ENCODE measurements around the gene ZSWIM6.

ZSWIM6 gene

DNA sequence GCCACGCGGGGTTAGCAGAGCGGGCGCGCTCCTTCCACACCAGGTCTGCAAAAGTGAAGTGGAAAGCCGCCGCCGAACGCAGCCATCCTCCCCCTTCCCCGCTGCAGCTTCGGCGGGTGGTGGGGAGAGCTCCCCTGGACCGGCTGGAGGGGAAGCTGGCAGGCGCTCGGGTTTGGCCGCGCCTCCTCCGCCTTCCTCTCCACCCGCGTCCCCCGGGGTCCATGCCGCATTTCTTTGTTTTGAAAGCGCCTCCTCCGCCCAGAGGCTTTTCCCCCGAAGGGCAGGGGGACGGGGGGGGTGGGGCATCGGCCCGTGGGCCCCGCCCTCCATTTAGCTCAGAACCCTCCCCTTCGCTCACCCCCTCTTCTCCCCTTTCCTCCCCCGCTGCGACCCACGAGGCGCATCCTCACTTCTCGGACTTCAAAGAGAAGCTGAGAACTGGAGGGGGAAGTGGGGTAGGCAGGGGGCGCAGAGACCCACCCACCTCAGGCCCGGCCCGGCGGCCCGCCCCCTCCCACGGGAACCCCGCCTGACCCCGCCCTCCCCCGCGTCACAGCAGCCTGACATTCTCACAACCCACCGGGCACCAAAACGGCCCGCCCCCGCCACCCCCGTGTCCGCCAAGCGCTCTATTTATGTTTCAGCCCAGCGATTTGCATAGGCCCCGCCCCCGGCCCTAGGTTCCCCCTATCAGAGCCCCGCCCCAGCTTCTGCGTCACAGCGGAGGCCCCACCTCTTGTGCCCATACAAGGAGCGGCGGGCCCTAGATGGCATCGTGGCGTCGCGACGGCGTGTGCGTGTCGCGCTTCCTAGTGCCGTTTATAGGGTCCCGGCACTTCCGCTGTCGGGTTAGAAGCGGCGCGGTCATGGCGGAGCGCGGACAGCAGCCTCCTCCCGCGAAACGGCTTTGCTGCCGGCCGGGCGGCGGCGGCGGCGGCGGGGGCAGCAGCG lies at the start of gene ZSWIM6:
TSS of gene ZSWIM6 (plus strand) at position 852 of the 951 bp plus-strand sequence. CDS start at position 867, 15 bp downstream.
- DNase-seq (peak; percentile 98), ATAC-seq (peak; percentile 87)

- ATAC-seq, result no peak
These were observed 48.6 kb upstream of the ZSWIM6 start for GRCh38 chr5:61283471-61283870.

GRCh38 chr5:61285531-61285930 lies 46.5 kb upstream of the ZSWIM6 start:
- no peak for DNase-seq
- ATAC-seq, result no peak

More at GRCh38 chr5:61283471-61283870, 48.6 kb upstream of the ZSWIM6 start:
- no peak for DNase-seq

GRCh38 chr5:61286446-61287132 lies 45.5 kb upstream of the ZSWIM6 start:
- DNase-seq (no peak), ATAC-seq (no peak)

- DNase-seq (no peak), ATAC-seq (no peak)
These were observed 44.6 kb upstream of the ZSWIM6 start for GRCh38 chr5:61287474-61287873.

- ATAC-seq (peak; percentile 26), DNase-seq (no peak)
These were observed 42.8 kb upstream of the ZSWIM6 start for GRCh38 chr5:61289241-61289640.

DNA sequence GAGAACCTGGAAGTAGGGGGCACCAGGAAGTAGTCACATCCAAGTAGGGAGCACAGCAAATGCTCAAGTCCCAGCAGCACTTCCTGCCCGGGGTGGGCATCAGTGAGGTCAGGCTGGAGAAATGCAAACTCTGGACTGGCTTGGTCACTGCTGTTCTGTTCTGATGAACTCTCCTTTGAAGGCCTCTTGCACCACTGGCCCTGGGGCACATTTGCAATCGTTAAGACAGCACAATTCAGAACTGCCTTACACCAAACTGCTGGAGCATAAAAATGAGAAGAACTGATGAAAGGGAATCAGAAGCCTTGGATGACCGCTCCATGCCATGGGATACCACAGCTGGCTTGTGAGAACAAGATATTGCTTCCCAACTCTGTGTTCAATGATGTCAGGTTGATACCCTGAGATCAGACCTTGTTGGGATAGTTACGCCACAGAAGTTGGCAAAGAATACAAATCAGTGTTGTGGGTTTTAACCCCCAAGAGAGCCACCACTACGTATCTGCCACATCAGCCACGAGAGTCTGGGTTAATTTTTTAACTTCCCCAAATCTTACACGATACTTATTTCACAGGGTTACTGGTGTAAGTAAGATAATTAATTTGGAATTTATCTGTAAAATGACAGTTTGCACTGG lies 42.3 kb upstream of the ZSWIM6 start:
- no peak for DNase-seq
- ATAC-seq, result no peak

- DNase-seq (no peak), ATAC-seq (no peak)
These were observed 41.3 kb upstream of the ZSWIM6 start for GRCh38 chr5:61290791-61291210.

GRCh38 chr5:61292062-61292657 lies 39.9 kb upstream of the ZSWIM6 start:
- no peak for ATAC-seq
- no peak for DNase-seq

DNA sequence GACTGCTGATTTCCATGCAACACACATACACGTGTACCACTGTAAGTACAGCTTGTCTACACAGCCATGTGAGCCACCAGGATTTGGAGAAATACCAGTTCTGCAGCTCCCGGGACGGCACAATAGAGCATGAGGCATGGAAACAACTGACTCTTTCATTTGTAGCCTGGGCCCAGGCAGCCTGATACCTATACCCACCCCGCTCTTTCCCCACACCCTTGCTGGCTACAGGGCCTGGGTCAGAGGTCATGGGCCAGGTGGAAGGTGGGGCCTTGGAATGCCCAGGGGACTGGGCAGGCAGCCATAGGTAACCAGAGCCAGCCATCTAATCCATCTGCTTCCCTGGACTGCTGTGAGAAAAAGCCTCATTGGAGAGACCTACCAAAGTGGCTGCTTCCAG lies 39.0 kb upstream of the ZSWIM6 start:
- no peak for ATAC-seq
- DNase-seq, result no peak

DNA sequence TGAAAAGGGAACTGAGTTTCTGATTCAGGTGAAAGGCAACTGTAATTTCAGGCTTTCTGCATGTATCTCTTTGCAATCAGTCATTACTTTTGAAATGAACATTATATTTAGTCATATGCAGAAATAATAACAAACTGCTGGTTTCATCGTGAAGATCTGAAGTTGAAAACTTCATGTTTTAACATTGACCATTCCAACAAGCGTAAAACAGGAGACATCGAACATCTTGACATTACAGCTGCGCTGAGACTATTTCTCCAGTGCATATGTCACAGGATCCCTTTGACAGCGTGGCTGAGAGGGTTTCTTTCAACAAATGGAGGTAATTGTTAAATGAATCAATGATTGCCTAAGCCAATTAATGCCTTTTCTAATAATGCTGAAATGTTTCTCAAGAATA lies 38.2 kb upstream of the ZSWIM6 start:
- DNase-seq (no peak), ATAC-seq (no peak)

DNA sequence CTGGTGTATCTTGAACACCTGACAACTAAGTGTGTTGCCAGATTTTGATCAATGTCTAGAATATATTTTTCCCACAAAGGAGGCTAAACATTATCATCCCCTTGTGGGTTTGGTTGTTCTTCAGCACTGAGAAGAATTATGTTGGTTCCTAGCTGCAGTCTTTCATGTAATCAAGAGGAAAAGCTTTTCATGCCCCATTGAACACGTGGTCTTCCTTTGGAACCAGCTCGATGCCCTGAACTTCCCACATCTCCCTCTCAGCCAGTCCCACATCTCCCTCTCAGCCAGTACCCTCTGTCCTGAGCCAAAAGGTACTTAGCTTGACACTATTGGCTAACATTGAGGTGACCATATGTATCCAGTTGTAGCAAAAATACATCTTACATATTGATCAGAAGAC lies 36.7 kb upstream of the ZSWIM6 start:
- DNase-seq (no peak), ATAC-seq (no peak)

GRCh38 chr5:61298066-61298465 lies 34.0 kb upstream of the ZSWIM6 start:
- no peak for ATAC-seq

GRCh38 chr5:61298580-61298979 lies 33.5 kb upstream of the ZSWIM6 start:
- ATAC-seq (no peak), DNase-seq (no peak)

More at GRCh38 chr5:61298066-61298465, 34.0 kb upstream of the ZSWIM6 start:
- no peak for DNase-seq

DNA sequence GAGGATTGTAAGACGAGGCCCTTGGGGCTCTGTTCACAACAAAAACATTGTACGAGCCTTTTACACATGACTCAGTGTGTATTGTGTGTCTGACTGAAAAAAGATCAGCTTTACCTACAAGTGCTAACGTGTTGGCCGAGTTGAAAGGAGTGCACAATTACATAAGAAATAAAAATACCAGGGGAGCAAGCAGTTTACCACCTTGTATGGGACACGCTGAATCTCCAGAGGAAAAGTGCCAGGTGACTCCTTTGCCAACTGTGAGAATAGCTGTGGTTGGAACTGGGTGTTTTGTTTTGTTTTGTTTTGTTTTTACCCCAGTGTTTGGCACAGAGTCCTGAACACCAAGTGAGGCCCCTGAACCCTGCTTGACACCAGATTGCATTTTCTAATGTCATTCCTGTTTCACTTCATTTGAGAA lies 32.8 kb upstream of the ZSWIM6 start:
- DNase-seq, result no peak
- no peak for ATAC-seq

DNA sequence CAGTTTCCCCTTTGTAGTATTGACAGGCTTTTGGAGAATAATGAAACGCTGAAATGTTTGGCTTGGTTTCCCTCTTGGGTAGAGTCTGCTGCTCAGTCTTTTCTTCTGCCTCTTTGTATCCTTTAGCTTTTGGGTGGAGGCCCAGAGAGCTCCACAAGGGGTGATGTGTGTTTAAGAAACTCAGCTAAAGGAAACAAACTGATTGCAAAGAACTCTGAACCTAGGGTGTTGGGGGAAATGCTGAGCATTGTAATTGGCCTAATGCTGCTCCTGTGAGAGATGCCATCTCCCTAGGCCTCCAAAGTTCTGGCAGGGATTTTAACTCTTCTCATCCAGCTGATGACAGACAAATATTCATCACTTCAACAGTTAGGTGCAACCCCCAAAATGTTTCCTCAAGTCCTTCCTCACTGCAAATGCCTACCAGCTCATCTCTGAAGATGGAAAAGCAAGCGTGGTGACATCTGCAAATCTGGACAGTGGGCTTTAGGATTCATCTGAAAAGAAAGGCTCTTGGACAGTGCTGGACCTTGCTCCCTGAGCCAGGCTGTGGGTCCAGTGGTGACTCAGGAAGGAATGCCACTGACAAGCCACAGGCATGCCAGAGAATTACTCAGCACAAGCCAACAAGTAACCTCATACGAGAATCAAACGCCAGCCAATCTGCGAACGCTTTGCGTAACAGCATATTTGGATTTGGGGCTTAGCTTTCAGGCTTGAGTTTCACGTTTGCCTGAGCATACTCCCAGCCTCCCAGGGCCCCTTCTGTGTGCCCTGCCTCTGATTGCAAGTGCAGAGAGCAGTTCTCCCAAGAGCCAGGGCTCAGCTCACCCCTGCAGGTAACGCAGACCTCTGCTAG lies 30.5 kb upstream of the ZSWIM6 start:
- no peak for ATAC-seq
- no peak for DNase-seq

GRCh38 chr5:61302200-61302563 lies 29.9 kb upstream of the ZSWIM6 start:
- ATAC-seq (no peak), DNase-seq (no peak)

DNA sequence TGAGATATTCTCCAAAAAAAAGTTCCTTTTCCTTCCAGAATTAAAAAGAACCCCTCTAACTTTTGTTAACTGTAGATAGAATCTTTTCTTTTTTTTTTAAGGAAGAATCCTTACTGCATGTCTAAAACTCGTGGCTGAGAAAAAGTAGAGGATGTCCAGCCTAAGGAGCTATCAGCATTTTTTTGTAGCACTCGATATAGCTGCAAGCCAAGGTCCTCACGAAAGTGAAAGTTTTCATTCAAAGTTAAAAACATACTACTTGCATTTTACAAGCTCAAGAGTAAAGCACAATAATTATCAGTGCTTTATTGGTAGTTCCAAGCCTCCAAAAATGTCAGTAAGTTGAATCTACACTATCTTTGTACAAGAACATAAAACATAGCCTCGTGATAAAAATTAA lies 28.7 kb upstream of the ZSWIM6 start:
- DNase-seq, result no peak

GRCh38 chr5:61304590-61305381 lies 27.3 kb upstream of the ZSWIM6 start:
- ATAC-seq, result no peak
- DNase-seq, result no peak

More for the DNA sequence above, 28.7 kb upstream of the ZSWIM6 start:
- no peak for ATAC-seq

GRCh38 chr5:61306531-61307131 lies 25.4 kb upstream of the ZSWIM6 start:
- ATAC-seq, result peak; percentile 96
- no peak for DNase-seq

All from stimulated activated naive CD8-positive, alpha-beta T cell treated with anti-CD3 and anti-CD28 coated beads, Interleukin-15, Interleukin-2, amounts not matched to agents 100 U/mL and 50 U/mL, for 24 hours (primary cell).